Measurements from ENCODE around the gene DLG2. TPM values are rescaled to one million over a fixed set of nuclear protein-coding genes. Genes with fewer than 3 reads are reported as not detected.

Gene DLG2
- total RNA-seq, 1 donor from 2014 or later = 1.8 TPM

- H3K79me2 ChIP-seq (ENCODE audit: insufficient read depth, low read length) = no peaks in the 10 kb centered on the region
- H4K20me1 ChIP-seq (ENCODE audit: insufficient read depth, low read length) = no peaks in the 10 kb centered on the region
- Mint-ChIP-seq H3K4me1 (ENCODE audit: low read depth, unreplicated experiment) (no peaks in the 10 kb centered on the region), H3K27ac (ENCODE audit: unreplicated experiment) (no peak overlapping the region), H3K27me3 (ENCODE audit: low read depth, unreplicated experiment) (no peaks in the 10 kb centered on the region), H3K36me3 (ENCODE audit: low read depth, unreplicated experiment) (no peaks in the 10 kb centered on the region), H3K4me3 (ENCODE audit: unreplicated experiment) (no peak overlapping the region), H3K9me3 (ENCODE audit: unreplicated experiment) (no peaks in the 10 kb centered on the region)
- TF ChIP-seq CTCF (IDR thresholded peaks at IDR 0.05; ENCODE audit: insufficient read depth, low read depth, low read length) = no peak
- TF ChIP-seq EZH2 (IDR thresholded peaks at IDR 0.05; ENCODE audit: insufficient read depth, low read length) = no peak
- H2AFZ ChIP-seq (ENCODE audit: low read depth, low read length) = no peak overlapping the region
- no peak overlapping the region for H3K4me2 ChIP-seq (ENCODE audit: low read length)
- H3K4me1 ChIP-seq (ENCODE audit: insufficient read depth, low read length) = no peaks in the 10 kb centered on the region
- H3K9ac ChIP-seq (ENCODE audit: low read length) = no peak overlapping the region
- no peaks in the 10 kb centered on the region for H3K9me3 ChIP-seq (ENCODE audit: insufficient read depth, low read depth, low read length)
- no peak for FAIRE-seq
- H3K27me3 ChIP-seq (ENCODE audit: insufficient read depth, low read length) = no peaks in the 10 kb centered on the region
- H3K27ac ChIP-seq (ENCODE audit: low read depth, low read length) = no peak overlapping the region
- DNase-seq (ENCODE audit: low read depth) = no peak
- H3K36me3 ChIP-seq (ENCODE audit: insufficient read depth, low read length) = no peaks in the 10 kb centered on the region
- H3K4me3 ChIP-seq (ENCODE audit: insufficient read depth, low read depth, low read length) = no peak overlapping the region
Measured at GRCh38 chr11:85313741-85314140, 313.4 kb downstream of the DLG2 start.

- TF ChIP-seq EZH2 (IDR thresholded peaks at IDR 0.05; ENCODE audit: insufficient read depth, low read length) (no peak), CTCF (IDR thresholded peaks at IDR 0.05; ENCODE audit: insufficient read depth, low read depth, low read length) (no peak)
- FAIRE-seq = no peak
- H3K27me3 Mint-ChIP-seq (ENCODE audit: low read depth, unreplicated experiment) = no peaks in the 10 kb centered on the region
- Histone ChIP-seq H3K4me3 (ENCODE audit: insufficient read depth, low read depth, low read length) (no peak overlapping the region), H3K9ac (ENCODE audit: low read length) (no peak overlapping the region), H3K9me3 (ENCODE audit: insufficient read depth, low read depth, low read length) (no peaks in the 10 kb centered on the region), H3K27me3 (ENCODE audit: insufficient read depth, low read length) (no peaks in the 10 kb centered on the region), H3K27ac (ENCODE audit: low read depth, low read length) (no peak overlapping the region), H3K4me2 (ENCODE audit: low read length) (no peak overlapping the region), H2AFZ (ENCODE audit: low read depth, low read length) (no peak overlapping the region), H3K4me1 (ENCODE audit: insufficient read depth, low read length) (no peaks in the 10 kb centered on the region), H3K36me3 (ENCODE audit: insufficient read depth, low read length) (no peaks in the 10 kb centered on the region), H3K79me2 (ENCODE audit: insufficient read depth, low read length) (no peaks in the 10 kb centered on the region), H4K20me1 (ENCODE audit: insufficient read depth, low read length) (no peaks in the 10 kb centered on the region)
- no peaks in the 10 kb centered on the region for H3K9me3 Mint-ChIP-seq (ENCODE audit: unreplicated experiment)
- H3K4me3 Mint-ChIP-seq (ENCODE audit: unreplicated experiment) = no peak overlapping the region
- no peaks in the 10 kb centered on the region for H3K36me3 Mint-ChIP-seq (ENCODE audit: low read depth, unreplicated experiment)
- H3K27ac Mint-ChIP-seq (ENCODE audit: unreplicated experiment) = no peak overlapping the region
- peaks cover 8% of the 10 kb centered on the region for H3K4me1 Mint-ChIP-seq (ENCODE audit: low read depth, unreplicated experiment)
- no peak for DNase-seq (ENCODE audit: low read depth)
Measured at GRCh38 chr11:85310479-85310878, 316.7 kb downstream of the DLG2 start.

GRCh38 chr11:85307366-85307765, 319.8 kb downstream of the DLG2 start:
- Mint-ChIP-seq H3K27ac (ENCODE audit: unreplicated experiment) (peak overlapping the region; percentile 51), H3K4me3 (ENCODE audit: unreplicated experiment) (no peak overlapping the region), H3K36me3 (ENCODE audit: low read depth, unreplicated experiment) (no peaks in the 10 kb centered on the region), H3K4me1 (ENCODE audit: low read depth, unreplicated experiment) (peaks cover 8% of the 10 kb centered on the region), H3K9me3 (ENCODE audit: unreplicated experiment) (no peaks in the 10 kb centered on the region), H3K27me3 (ENCODE audit: low read depth, unreplicated experiment) (no peaks in the 10 kb centered on the region)
- Histone ChIP-seq H3K4me1 (ENCODE audit: insufficient read depth, low read length) (no peaks in the 10 kb centered on the region), H3K9me3 (ENCODE audit: insufficient read depth, low read depth, low read length) (no peaks in the 10 kb centered on the region), H3K27ac (ENCODE audit: low read depth, low read length) (no peak overlapping the region), H3K27me3 (ENCODE audit: insufficient read depth, low read length) (no peaks in the 10 kb centered on the region), H3K36me3 (ENCODE audit: insufficient read depth, low read length) (no peaks in the 10 kb centered on the region), H4K20me1 (ENCODE audit: insufficient read depth, low read length) (no peaks in the 10 kb centered on the region), H3K4me2 (ENCODE audit: low read length) (no peak overlapping the region), H3K4me3 (ENCODE audit: insufficient read depth, low read depth, low read length) (no peak overlapping the region), H3K79me2 (ENCODE audit: insufficient read depth, low read length) (no peaks in the 10 kb centered on the region), H3K9ac (ENCODE audit: low read length) (no peak overlapping the region), H2AFZ (ENCODE audit: low read depth, low read length) (no peak overlapping the region)
- DNase-seq (ENCODE audit: low read depth) = peak; percentile 41
- TF ChIP-seq CTCF (IDR thresholded peaks at IDR 0.05; ENCODE audit: insufficient read depth, low read depth, low read length) (no peak), EZH2 (IDR thresholded peaks at IDR 0.05; ENCODE audit: insufficient read depth, low read length) (no peak)
- FAIRE-seq = no peak
